ENCODE measurements around the gene GNL3. TPM values are rescaled to one million over a fixed set of nuclear protein-coding genes. Genes with fewer than 3 reads are reported as not detected.
"Not testable (repeated sequence)": the region's sequence is repeated elsewhere in the genome, so short reads cannot be mapped to it uniquely, and the experiment has no call there.

Gene GNL3
- polyA plus RNA-seq, 5 donors, result 100 to 124 (median 107) TPM

GRCh38 chr3:52714335-52715302, 28.8 kb downstream of the GNL3 start:
- DNase-seq, result no peak

- DNase-seq, result no peak
Measured at GRCh38 chr3:52715714-52716305, 30.0 kb downstream of the GNL3 start.

- no peak for DNase-seq
Measured at GRCh38 chr3:52719618-52720017, 33.8 kb downstream of the GNL3 start.

- no peak for DNase-seq
Measured at GRCh38 chr3:52721002-52721729, 35.3 kb downstream of the GNL3 start.

GRCh38 chr3:52721730-52722008, 35.8 kb downstream of the GNL3 start:
- DNase-seq, result no peak

- no peak for DNase-seq
Measured at GRCh38 chr3:52722491-52722890, 36.7 kb downstream of the GNL3 start.

- no peak for DNase-seq
Measured at GRCh38 chr3:52723935-52724334, 38.1 kb downstream of the GNL3 start.

GRCh38 chr3:52724511-52724910, 38.7 kb downstream of the GNL3 start:
- DNase-seq, result no peak

GRCh38 chr3:52728753-52729152, 42.9 kb downstream of the GNL3 start:
- DNase-seq, result not testable (repeated sequence)

- no peak for DNase-seq
Measured at GRCh38 chr3:52730681-52731080, 44.8 kb downstream of the GNL3 start.

GRCh38 chr3:52731590-52731989, 45.8 kb downstream of the GNL3 start:
- DNase-seq, result no peak

GRCh38 chr3:52733256-52733891, 47.5 kb downstream of the GNL3 start:
- no peak for DNase-seq

- DNase-seq, result no peak
Measured at GRCh38 chr3:52739730-52740129, 53.9 kb downstream of the GNL3 start.

GRCh38 chr3:52742418-52743041, 56.7 kb downstream of the GNL3 start:
- peak; percentile 2 to 10 for DNase-seq

GRCh38 chr3:52743152-52743551, 57.3 kb downstream of the GNL3 start:
- no peak for DNase-seq

- no peak for DNase-seq
Measured at GRCh38 chr3:52743721-52744120, 57.9 kb downstream of the GNL3 start.

Other genes starting within 250 kb of the GNL3 start
- gene SEMA3G, start 240.9 kb upstream of the GNL3 start, polyA plus RNA-seq (ENCODE audit: insufficient read depth in 1 of 5, insufficient read length in 5 of 5, low replicate concordance in 1 of 5), result 1 to 10 TPM; 4.3 to 8.2 (median 7.0) TPM
- gene TNNC1, start 232.0 kb upstream of the GNL3 start, polyA plus RNA-seq (ENCODE audit: insufficient read depth in 1 of 5, insufficient read length in 5 of 5, low replicate concordance in 1 of 5), result 10 to 100 TPM; 21.0 to 78.6 (median 31.2) TPM
- gene NISCH, start 230.4 kb upstream of the GNL3 start, polyA plus RNA-seq (ENCODE audit: insufficient read depth in 1 of 5, insufficient read length in 5 of 5, low replicate concordance in 1 of 5), result 100 to 1,000 TPM; 116 to 175 (median 146) TPM
- gene STAB1, start 190.7 kb upstream of the GNL3 start, polyA plus RNA-seq (ENCODE audit: insufficient read depth in 1 of 5, insufficient read length in 5 of 5, low replicate concordance in 1 of 5), result 10 to 100 TPM; 40.9 to 60.8 (median 43.4) TPM
- 100 to 1,000 TPM; 205 to 350 (median 239) TPM for gene NT5DC2, start 152.2 kb upstream of the GNL3 start, polyA plus RNA-seq (ENCODE audit: insufficient read depth in 1 of 5, insufficient read length in 5 of 5, low replicate concordance in 1 of 5)
- gene UQCC5, start 149.4 kb upstream of the GNL3 start, polyA plus RNA-seq (ENCODE audit: insufficient read depth in 1 of 5, insufficient read length in 5 of 5, low replicate concordance in 1 of 5), result 10 to 100 TPM in 4 of 5 donors, 1 to 10 TPM in 1; 8.5 to 24.3 (median 12.9) TPM
- 10 to 100 TPM; 42.9 to 78.6 (median 65.2) TPM for gene PBRM1, start 119 bp upstream of the GNL3 start, polyA plus RNA-seq (ENCODE audit: insufficient read depth in 1 of 5, insufficient read length in 5 of 5, low replicate concordance in 1 of 5)
- gene GLT8D1, start 19.8 kb downstream of the GNL3 start, polyA plus RNA-seq (ENCODE audit: insufficient read depth in 1 of 5, insufficient read length in 5 of 5, low replicate concordance in 1 of 5), result 100 to 1,000 TPM; 104 to 121 (median 119) TPM
- gene SPCS1, start 20.1 kb downstream of the GNL3 start, polyA plus RNA-seq (ENCODE audit: insufficient read depth in 1 of 5, insufficient read length in 5 of 5, low replicate concordance in 1 of 5), result 100 to 1,000 TPM; 113 to 138 (median 123) TPM
- gene NEK4, start 84.9 kb downstream of the GNL3 start, polyA plus RNA-seq (ENCODE audit: insufficient read depth in 1 of 5, insufficient read length in 5 of 5, low replicate concordance in 1 of 5), result 10 to 100 TPM; 20.7 to 30.7 (median 27.2) TPM
- gene ITIH1, start 91.6 kb downstream of the GNL3 start, polyA plus RNA-seq (ENCODE audit: insufficient read depth in 1 of 5, insufficient read length in 5 of 5, low replicate concordance in 1 of 5), result 1 to 10 TPM in 1 of 5 donors, under 1 TPM in 1, not detected in 3; 0.15 to 6.0 TPM
- 1 to 10 TPM; 2.3 to 6.3 (median 3.8) TPM for gene ITIH3, start 108.8 kb downstream of the GNL3 start, polyA plus RNA-seq (ENCODE audit: insufficient read depth in 1 of 5, insufficient read length in 5 of 5, low replicate concordance in 1 of 5)
- gene ITIH4, start 144.6 kb downstream of the GNL3 start, polyA plus RNA-seq (ENCODE audit: insufficient read depth in 1 of 5, insufficient read length in 5 of 5, low replicate concordance in 1 of 5), result 10 to 100 TPM in 3 of 5 donors, 1 to 10 TPM in 2; 8.6 to 12.6 (median 11.1) TPM
- 1 to 10 TPM in 3 of 5 donors, under 1 TPM in 2; 0.53 to 4.8 (median 1.5) TPM for gene MUSTN1, start 149.0 kb downstream of the GNL3 start, polyA plus RNA-seq (ENCODE audit: insufficient read depth in 1 of 5, insufficient read length in 5 of 5, low replicate concordance in 1 of 5)
- gene STIMATE, start 211.5 kb downstream of the GNL3 start, polyA plus RNA-seq (ENCODE audit: insufficient read depth in 1 of 5, insufficient read length in 5 of 5, low replicate concordance in 1 of 5), result 10 to 100 TPM; 13.4 to 18.6 (median 16.0) TPM

All from right lung (tissue), 5 donors.